ENCODE measurements around the gene CCDC43. TPM values are rescaled to one million over a fixed set of nuclear protein-coding genes. Genes with fewer than 3 reads are reported as not detected.

Gene CCDC43
- total RNA-seq, 3 donors from 2014 or later (not counting 1 experiment from before 2014, with no cell fraction given), result 20.2 to 26.9 (median 23.7) TPM

DNA sequence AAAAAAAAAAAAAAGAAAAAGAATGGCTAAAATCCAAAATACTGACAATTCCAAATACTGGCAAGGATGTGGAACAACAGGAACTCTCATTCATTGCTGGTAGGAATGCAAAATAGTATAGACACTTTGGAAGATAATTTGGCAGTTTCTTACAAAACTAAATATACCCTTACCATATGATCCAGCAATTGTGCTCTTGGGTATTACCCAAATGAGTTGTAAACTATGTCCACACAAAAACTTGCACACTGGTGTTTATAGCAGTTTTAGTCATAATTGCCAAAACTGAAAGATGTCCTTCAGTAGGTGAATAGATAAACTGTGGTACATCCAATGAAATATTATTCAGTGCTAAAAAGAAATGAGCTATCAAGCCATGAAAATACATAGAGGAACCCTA is 41.8 kb downstream of the CCDC43 start:
- Histone ChIP-seq H3K27ac (ENCODE audit: low read length) (no peak overlapping the region), H3K4me1 (ENCODE audit: control insufficient read depth, insufficient read depth, low read length) (no peaks in the 10 kb centered on the region), H3K36me3 (ENCODE audit: control insufficient read depth, insufficient read depth, low read length) (no peaks in the 10 kb centered on the region), H3K4me3 (ENCODE audit: low read length) (no peak overlapping the region), H3K27me3 (ENCODE audit: control insufficient read depth, insufficient read depth, low read length) (no peaks in the 10 kb centered on the region), H3K9me3 (ENCODE audit: control insufficient read depth, insufficient read depth, low read length) (no peaks in the 10 kb centered on the region)
- H3K27ac Mint-ChIP-seq, result no peak overlapping the region
- H3K36me3 Mint-ChIP-seq, result no peaks in the 10 kb centered on the region
- H3K27me3 Mint-ChIP-seq (ENCODE audit: low read depth in 2 of 2), result peaks cover 13 to 38% of the 10 kb centered on the region in 2 donors
- TF ChIP-seq, protein P1, sequence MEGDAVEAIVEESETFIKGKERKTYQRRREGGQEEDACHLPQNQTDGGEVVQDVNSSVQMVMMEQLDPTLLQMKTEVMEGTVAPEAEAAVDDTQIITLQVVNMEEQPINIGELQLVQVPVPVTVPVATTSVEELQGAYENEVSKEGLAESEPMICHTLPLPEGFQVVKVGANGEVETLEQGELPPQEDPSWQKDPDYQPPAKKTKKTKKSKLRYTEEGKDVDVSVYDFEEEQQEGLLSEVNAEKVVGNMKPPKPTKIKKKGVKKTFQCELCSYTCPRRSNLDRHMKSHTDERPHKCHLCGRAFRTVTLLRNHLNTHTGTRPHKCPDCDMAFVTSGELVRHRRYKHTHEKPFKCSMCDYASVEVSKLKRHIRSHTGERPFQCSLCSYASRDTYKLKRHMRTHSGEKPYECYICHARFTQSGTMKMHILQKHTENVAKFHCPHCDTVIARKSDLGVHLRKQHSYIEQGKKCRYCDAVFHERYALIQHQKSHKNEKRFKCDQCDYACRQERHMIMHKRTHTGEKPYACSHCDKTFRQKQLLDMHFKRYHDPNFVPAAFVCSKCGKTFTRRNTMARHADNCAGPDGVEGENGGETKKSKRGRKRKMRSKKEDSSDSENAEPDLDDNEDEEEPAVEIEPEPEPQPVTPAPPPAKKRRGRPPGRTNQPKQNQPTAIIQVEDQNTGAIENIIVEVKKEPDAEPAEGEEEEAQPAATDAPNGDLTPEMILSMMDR (IDR thresholded peaks at IDR 0.05), result no peak
- intact Hi-C loops (cut with micrococcal nuclease), result no loop called here
- no peaks in the 10 kb centered on the region for H3K4me1 Mint-ChIP-seq
- no peak overlapping the region for H3K4me3 Mint-ChIP-seq
- ATAC-seq (no peak), DNase-seq (no peak)
- H3K9me3 Mint-ChIP-seq, result no peaks in the 10 kb centered on the region

DNA sequence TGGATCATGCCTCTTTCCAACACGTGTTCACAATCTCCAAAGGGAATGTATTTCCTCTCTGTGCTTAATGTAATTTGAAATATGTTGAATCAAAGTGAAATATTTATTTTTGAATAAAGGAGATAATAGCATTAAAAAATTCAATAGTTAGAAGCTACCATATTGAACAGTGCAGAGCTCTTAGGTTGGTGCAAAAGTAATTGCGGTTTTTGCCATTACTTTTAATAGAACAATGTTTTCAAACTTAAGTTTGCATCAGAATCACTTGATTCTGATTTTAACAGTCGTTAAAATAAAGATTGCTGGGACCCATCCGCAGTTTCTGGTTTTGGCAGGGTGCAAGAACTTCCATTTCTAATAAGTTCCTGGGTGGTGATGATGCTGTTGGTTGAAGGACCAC is 43.3 kb downstream of the CCDC43 start:
- H3K9me3 Mint-ChIP-seq, result no peaks in the 10 kb centered on the region
- peaks cover 9 to 38% of the 10 kb centered on the region in 2 donors for H3K27me3 Mint-ChIP-seq (ENCODE audit: low read depth in 2 of 2)

DNA sequence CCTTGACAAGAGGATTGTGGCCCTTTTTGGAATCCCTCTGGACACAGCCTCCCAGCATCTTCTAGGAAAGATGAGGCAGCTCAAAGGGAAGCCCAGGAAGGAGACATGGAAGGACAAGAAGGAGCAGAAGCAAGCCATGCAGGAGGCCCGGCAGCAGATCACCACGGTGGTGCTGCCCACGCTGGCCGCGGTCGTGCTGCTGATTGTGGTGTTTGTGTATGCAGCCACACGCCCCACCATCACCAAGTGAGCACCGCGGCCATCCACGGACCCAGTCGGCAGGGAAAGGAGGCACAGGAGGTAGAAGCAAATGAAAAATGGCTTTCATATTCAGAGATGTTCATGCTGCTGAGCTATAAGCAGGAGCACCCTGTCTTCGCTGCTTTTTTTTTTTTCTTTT is 44.2 kb downstream of the CCDC43 start:
- Mint-ChIP-seq H3K9me3 (no peaks in the 10 kb centered on the region), H3K4me3 (no peak overlapping the region), H3K4me1 (no peaks in the 10 kb centered on the region), H3K36me3 (no peaks in the 10 kb centered on the region), H3K27ac (no peak overlapping the region), H3K27me3 (ENCODE audit: low read depth in 2 of 2) (peaks cover 9 to 32% of the 10 kb centered on the region in 2 donors)
- intact Hi-C loops (cut with micrococcal nuclease), result no loop called here
- TF ChIP-seq, protein P1 (IDR thresholded peaks at IDR 0.05), result no peak
- 84% methylated on average over 12 of the region's 12 CpGs for WGBS (ENCODE audit: insufficient coverage)
- DNase-seq (no peak), ATAC-seq (no peak)
- H3K9me3 ChIP-seq (ENCODE audit: control insufficient read depth, insufficient read depth, low read length), result no peaks in the 10 kb centered on the region
- no peak overlapping the region for H3K4me3 ChIP-seq (ENCODE audit: low read length)
- H3K4me1 ChIP-seq (ENCODE audit: control insufficient read depth, insufficient read depth, low read length), result no peaks in the 10 kb centered on the region
- no peaks in the 10 kb centered on the region for H3K36me3 ChIP-seq (ENCODE audit: control insufficient read depth, insufficient read depth, low read length)
- no peaks in the 10 kb centered on the region for H3K27me3 ChIP-seq (ENCODE audit: control insufficient read depth, insufficient read depth, low read length)
- H3K27ac ChIP-seq (ENCODE audit: low read length), result no peak overlapping the region

More for the DNA sequence above, 43.3 kb downstream of the CCDC43 start:
- Histone ChIP-seq H3K36me3 (ENCODE audit: control insufficient read depth, insufficient read depth, low read length) (no peaks in the 10 kb centered on the region), H3K27me3 (ENCODE audit: control insufficient read depth, insufficient read depth, low read length) (no peaks in the 10 kb centered on the region), H3K4me1 (ENCODE audit: control insufficient read depth, insufficient read depth, low read length) (no peaks in the 10 kb centered on the region), H3K9me3 (ENCODE audit: control insufficient read depth, insufficient read depth, low read length) (no peaks in the 10 kb centered on the region), H3K27ac (ENCODE audit: low read length) (no peak overlapping the region), H3K4me3 (ENCODE audit: low read length) (no peak overlapping the region)
- TF ChIP-seq, protein P1 (IDR thresholded peaks at IDR 0.05), result no peak
- no peak for ATAC-seq
- no peak overlapping the region for H3K4me3 Mint-ChIP-seq
- no peaks in the 10 kb centered on the region for H3K4me1 Mint-ChIP-seq
- 90% methylated on average over 3 of the region's 4 CpGs for WGBS (ENCODE audit: insufficient coverage)
- H3K27ac Mint-ChIP-seq, result no peak overlapping the region
- no peak for DNase-seq
- no peaks in the 10 kb centered on the region for H3K36me3 Mint-ChIP-seq
- intact Hi-C loops (cut with micrococcal nuclease), result no loop called here

DNA sequence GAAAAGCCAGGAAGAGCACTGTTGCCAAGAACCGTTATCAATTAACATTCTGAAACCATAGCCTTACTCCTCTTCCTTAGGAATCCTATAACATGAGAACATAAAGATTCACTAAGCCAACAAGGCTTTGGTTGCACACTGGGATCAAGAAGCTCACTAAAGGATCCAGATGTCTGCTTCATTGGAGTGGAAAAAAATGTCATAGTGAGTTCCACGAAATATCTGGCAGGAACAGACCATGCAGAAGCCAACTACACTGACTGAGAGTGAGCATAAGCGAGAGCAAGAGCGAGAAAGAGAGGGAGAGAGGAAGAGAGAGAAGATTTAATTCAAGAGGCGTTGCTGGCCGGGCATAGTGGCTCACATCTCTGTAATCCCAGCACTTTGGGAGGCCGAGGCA is 46.7 kb downstream of the CCDC43 start:
- no peak overlapping the region for H3K27ac Mint-ChIP-seq
- TF ChIP-seq, protein P1 (IDR thresholded peaks at IDR 0.05), result no peak
- H3K4me1 Mint-ChIP-seq, result no peaks in the 10 kb centered on the region
- intact Hi-C loops (cut with micrococcal nuclease), result no loop called here
- WGBS (ENCODE audit: insufficient coverage), result 72% methylated on average over 7 of the region's 7 CpGs
- H3K27ac ChIP-seq (ENCODE audit: low read length), result no peak overlapping the region
- peaks cover 9 to 20% of the 10 kb centered on the region in 2 donors for H3K27me3 Mint-ChIP-seq (ENCODE audit: low read depth in 2 of 2)
- H3K4me1 ChIP-seq (ENCODE audit: control insufficient read depth, insufficient read depth, low read length), result no peaks in the 10 kb centered on the region
- no peaks in the 10 kb centered on the region for H3K27me3 ChIP-seq (ENCODE audit: control insufficient read depth, insufficient read depth, low read length)
- H3K36me3 Mint-ChIP-seq, result no peaks in the 10 kb centered on the region
- no peaks in the 10 kb centered on the region for H3K9me3 ChIP-seq (ENCODE audit: control insufficient read depth, insufficient read depth, low read length)
- H3K4me3 ChIP-seq (ENCODE audit: low read length), result no peak overlapping the region
- H3K9me3 Mint-ChIP-seq, result no peaks in the 10 kb centered on the region
- no peaks in the 10 kb centered on the region for H3K36me3 ChIP-seq (ENCODE audit: control insufficient read depth, insufficient read depth, low read length)
- H3K4me3 Mint-ChIP-seq, result no peak overlapping the region
- ATAC-seq (no peak), DNase-seq (no peak)
